IMR-90 (cell line): ENCODE measurements around the gene TACC2. TPM values are rescaled to one million over a fixed set of nuclear protein-coding genes. Genes with fewer than 3 reads are reported as not detected.

Experiments
- ATAC-seq: fragments of 200-7000 bp; cut with Tn5 transposase; 2 replicates; pipeline ENCODE4 v1.9.1; 2020; ENCODE audit warnings: low read depth, mild to moderate bottlenecking, moderate library complexity
- BruUV-seq: library from RNA; stranded (reverse); fragments of 400-500 nt; replicated peaks from 2 replicates; lab custom pipeline; 2021; lab: Mats Ljungman, UMichigan
- CTCF ChIA-PET: fragments of 300-600 bp; formaldehyde crosslinking; extraction: SDS; loops from one replicate; lab custom pipeline; 2021; ENCODE audit warnings: antibody characterized with exemption; lab: Yijun Ruan, JAX
- POLR2A ChIA-PET: fragments of 300-600 bp; sonication (Branson Sonifier 250); formaldehyde crosslinking; loops from one replicate; lab custom pipeline; 2022; ENCODE audit warnings: antibody characterized with exemption; ENCODE audit not compliant: unreplicated experiment; lab: Charles Lee
- DNase-seq: peaks from one replicate; pipeline ENCODE4 v3.0.0; 2013
- H2AFZ ChIP-seq: replicated peaks from 2 replicates; pipeline ENCODE3; 2013; ENCODE audit warnings: low read length, mild to moderate bottlenecking; ENCODE audit not compliant: poor library complexity
- H2AK5ac ChIP-seq: 2 replicates; pipeline ENCODE4 v1.6.1; 2013; ENCODE audit warnings: low read depth, low read length, inconsistent platforms
- H2AK9ac ChIP-seq: replicated peaks from 2 replicates; pipeline ENCODE3; 2013; ENCODE audit warnings: mild to moderate bottlenecking, low read depth, low read length, moderate library complexity; ENCODE audit not compliant: poor library complexity
- H2BK120ac ChIP-seq: 2 replicates; pipeline ENCODE4 v1.6.1; 2013; ENCODE audit warnings: low read depth, low read length, inconsistent platforms
- H2BK15ac ChIP-seq: 3 replicates; pipeline ENCODE4 v1.6.1; 2013; ENCODE audit warnings: low read depth, low read length, inconsistent platforms
- H2BK20ac ChIP-seq: 2 replicates; pipeline ENCODE4 v1.6.1; 2013; ENCODE audit warnings: low read depth, mild to moderate bottlenecking, inconsistent platforms, low read length, moderate library complexity
- H2BK5ac ChIP-seq: 2 replicates; pipeline ENCODE4 v1.6.1; 2013; ENCODE audit warnings: mild to moderate bottlenecking, low read depth, low read length, inconsistent platforms; ENCODE audit not compliant: poor library complexity, severe bottlenecking
- H3K14ac ChIP-seq: replicated peaks from 2 replicates; pipeline ENCODE4 v1.6.1; 2013; ENCODE audit warnings: low read depth, low read length, inconsistent platforms
- H3K18ac ChIP-seq: 2 replicates; pipeline ENCODE4 v1.6.1; 2013; ENCODE audit warnings: low read depth, low read length, control low read depth
- H3K23ac ChIP-seq: 2 replicates; pipeline ENCODE4 v1.6.1; 2013; ENCODE audit warnings: low read depth, low read length, inconsistent platforms
- H3K27ac ChIP-seq: 2 replicates; pipeline ENCODE4 v1.5.1; 2013; ENCODE audit warnings: mild to moderate bottlenecking, control low read depth, low read length; ENCODE audit not compliant: insufficient read depth
- H3K27me3 ChIP-seq: 2 replicates; pipeline ENCODE4 v1.6.1; 2013; ENCODE audit warnings: low read length; ENCODE audit not compliant: control insufficient read depth, insufficient read depth
- H3K36me3 ChIP-seq: 2 replicates; pipeline ENCODE4 v1.6.1; 2013; ENCODE audit warnings: low read length, mixed read lengths; ENCODE audit not compliant: control insufficient read depth, insufficient read depth
- H3K4ac ChIP-seq: 2 replicates; pipeline ENCODE4 v1.6.1; 2013; ENCODE audit warnings: low read depth, low read length, inconsistent platforms
- H3K4me1 ChIP-seq: 2 replicates; pipeline ENCODE4 v1.6.1; 2013; ENCODE audit warnings: low read length, mixed read lengths; ENCODE audit not compliant: control insufficient read depth, insufficient read depth
- H3K4me2 ChIP-seq: 2 replicates; pipeline ENCODE4 v1.6.1; 2013; ENCODE audit warnings: low read depth, mild to moderate bottlenecking, control low read depth, low read length, moderate library complexity
- H3K4me3 ChIP-seq: 2 replicates; pipeline ENCODE4 v1.5.1; 2013; ENCODE audit warnings: low read depth, mild to moderate bottlenecking, control low read depth, low read length, moderate library complexity; ENCODE audit not compliant: insufficient read depth
- H3K56ac ChIP-seq: 2 replicates; pipeline ENCODE4 v1.6.1; 2013; ENCODE audit warnings: low read length, inconsistent platforms; ENCODE audit not compliant: insufficient read depth; ENCODE audit errors: extremely low read depth
- H3K79me1 ChIP-seq, 2 experiments: 2 replicates each; pipeline ENCODE4 v1.6.1; 2013; ENCODE audit warnings: low read length in 2 of 2, inconsistent platforms in 1 of 2, low read depth in 1 of 2
- H3K9ac ChIP-seq: 2 replicates; pipeline ENCODE4 v1.6.1; 2013; ENCODE audit warnings: low read depth, low read length, control low read depth
- H3K9me1 ChIP-seq: 2 replicates; pipeline ENCODE4 v1.6.1; 2013; ENCODE audit warnings: low read length, inconsistent platforms; ENCODE audit not compliant: insufficient read depth
- H3K9me3 ChIP-seq: 2 replicates; pipeline ENCODE4 v1.6.1; 2013; ENCODE audit warnings: low read length; ENCODE audit not compliant: control insufficient read depth, insufficient read depth
- H4K20me1 ChIP-seq: 2 replicates; pipeline ENCODE4 v1.6.1; 2013; ENCODE audit warnings: low read length, inconsistent platforms; ENCODE audit not compliant: insufficient read depth
- H4K5ac ChIP-seq: 2 replicates; pipeline ENCODE4 v1.6.1; 2013; ENCODE audit warnings: mild to moderate bottlenecking, low read depth, low read length, control low read depth
- H4K8ac ChIP-seq, 2 experiments: 2 replicates each; pipeline ENCODE4 v1.6.1; 2013; ENCODE audit warnings: low read depth in 2 of 2, low read length in 2 of 2, control low read depth in 1 of 2, inconsistent platforms in 1 of 2
- H4K91ac ChIP-seq: 2 replicates; pipeline ENCODE4 v1.6.1; 2013; ENCODE audit warnings: low read depth, low read length, inconsistent platforms; ENCODE audit not compliant: insufficient read depth
- BHLHE40 ChIP-seq: fragments of 150-350 bp; IDR thresholded peaks from 2 replicates; pipeline ENCODE4 v1.6.1; 2016; ENCODE audit warnings: mild to moderate bottlenecking, low read depth, low read length
- MAZ ChIP-seq: IDR thresholded peaks from 2 replicates; pipeline ENCODE4 v1.6.1; 2012; ENCODE audit warnings: low read depth, mild to moderate bottlenecking, low read length, improper control_type of control experiment, moderate library complexity, borderline replicate concordance
- POLR2A ChIP-seq: IDR thresholded peaks from 2 replicates; pipeline ENCODE4 v1.6.1; 2012; ENCODE audit warnings: mild to moderate bottlenecking, low read depth, low read length
- WGBS, 2 experiments: methylation state at CpG; one replicate each; pipeline versions ENCODE4 v1.1.5 to v1.1.7; 2013; ENCODE audit warnings: missing lambda C conversion rate in 2 of 2; ENCODE audit not compliant: insufficient read length in 1 of 2; ENCODE audit errors: extremely low coverage in 2 of 2; 5-methylcytosine and 5-hydroxymethylcytosine counted together
- dilution Hi-C: fragments of 300-500 bp; cut with HindIII; formaldehyde crosslinking; loops from one replicate; pipeline ENCODE4 v1.14.3; 2018; ENCODE audit warnings: low sequenced_read_pairs; ENCODE audit not compliant: unreplicated experiment
- in situ Hi-C: fragments of 300-500 bp; cut with MboI; formaldehyde crosslinking; loops from 3 replicates; pipeline ENCODE4 v1.14.3; 2019; ENCODE audit warnings: low sequenced_read_pairs, inconsistent platforms, mixed read lengths
- intact Hi-C: fragments of 100-400 bp; cut with micrococcal nuclease; formaldehyde crosslinking; loops from 2 replicates; pipeline ENCODE4 v1.10.0; 2022
- polyA plus RNA-seq, 3 experiments: library from polyadenylated mRNA; depleted of rRNA; stranded (reverse); fragments of >200 nt; gene quantifications; 2 replicates each; pipeline ENCODE4 v1.2.3, GENCODE V29; 2012; ENCODE audit warnings: low replicate concordance in 1 of 3
- total RNA-seq: library from RNA; depleted of rRNA; stranded (reverse); fragments of >200 nt; gene quantifications from 2 replicates; pipeline ENCODE4 v1.2.3, GENCODE V29; 2012

Gene TACC2
- total and polyA plus RNA-seq, 2 of the 4 experiments (the other 2 are of a cell fraction) = 2.9 to 15.4 TPM

- in situ Hi-C loops = no loop called here
- H3K23ac ChIP-seq = no peak overlapping the region
- peak overlapping the region; percentile 58 for H3K18ac ChIP-seq
- H3K9me1 ChIP-seq = peaks cover 8% of the 10 kb centered on the region; the same call in 1 of the 2 replicates
- H3K27me3 ChIP-seq = no peaks in the 10 kb centered on the region
- H3K4me2 ChIP-seq = no peak overlapping the region
- peak overlapping the region; percentile 17 for H2BK5ac ChIP-seq
- no peaks in the 10 kb centered on the region for H4K20me1 ChIP-seq
- peak overlapping the region; percentile 18 for H2AK9ac ChIP-seq
- H3K4ac ChIP-seq = peak overlapping the region; percentile 66
- H2BK20ac ChIP-seq = peak overlapping the region; percentile 54
- ChIA-PET POLR2A (no interaction called here), CTCF (interaction anchor here (0.9 to 1.0 kb wide), 2 partner anchors 21 to 213 kb away, joined by 3 to 5 read pairs; no protein-coding TSS in a partner anchor)
- H2AK5ac ChIP-seq = peak overlapping the region; percentile 67
- H3K14ac ChIP-seq = peak overlapping the region; percentile 34
- intact Hi-C loops = loop anchor here (10.0 kb wide), 2 partner anchors 210 to 340 kb away; partner anchors contain the start of gene ATE1
- H2BK15ac ChIP-seq = peak overlapping the region; percentile 82; the same call in 2 of the 3 replicates
- H3K4me3 ChIP-seq = no peak overlapping the region
- peak overlapping the region; percentile 73; the same call in 1 of the 2 replicates for H3K27ac ChIP-seq
- WGBS, 2 experiments = no CpG with 5 or more reads among the region's 8 CpGs
- H3K9me3 ChIP-seq = no peaks in the 10 kb centered on the region
- no peak for ATAC-seq
- H4K91ac ChIP-seq = peak overlapping the region; percentile 80
- no peak for DNase-seq
- no TSS peak for BruUV-seq
- dilution Hi-C loops = no loop called here
- H2BK120ac ChIP-seq = peak overlapping the region; percentile 36
- TF ChIP-seq BHLHE40 = no peak
- no peak for TF ChIP-seq POLR2A
- no peak for TF ChIP-seq MAZ
- H4K8ac ChIP-seq = peak overlapping the region; percentile 4 to 20; a peak in 2 of 4 replicates
- H3K56ac ChIP-seq = no peak overlapping the region
- H3K36me3 ChIP-seq = no peaks in the 10 kb centered on the region
- peaks cover 12% of the 10 kb centered on the region for H3K4me1 ChIP-seq
- no peak overlapping the region for H3K9ac ChIP-seq
- peaks cover 0 to 8% of the 10 kb centered on the region in 2 experiments; a peak in 1 of 4 replicates for H3K79me1 ChIP-seq
- H4K5ac ChIP-seq = peak overlapping the region; percentile 10; the same call in 1 of the 2 replicates
- H2AFZ ChIP-seq = no peak overlapping the region
These were observed 276.0 kb downstream of the TACC2 start for GRCh38 chr10:122264931-122265330.
